ENCODE measurements around the gene B3GAT1.

DNA sequence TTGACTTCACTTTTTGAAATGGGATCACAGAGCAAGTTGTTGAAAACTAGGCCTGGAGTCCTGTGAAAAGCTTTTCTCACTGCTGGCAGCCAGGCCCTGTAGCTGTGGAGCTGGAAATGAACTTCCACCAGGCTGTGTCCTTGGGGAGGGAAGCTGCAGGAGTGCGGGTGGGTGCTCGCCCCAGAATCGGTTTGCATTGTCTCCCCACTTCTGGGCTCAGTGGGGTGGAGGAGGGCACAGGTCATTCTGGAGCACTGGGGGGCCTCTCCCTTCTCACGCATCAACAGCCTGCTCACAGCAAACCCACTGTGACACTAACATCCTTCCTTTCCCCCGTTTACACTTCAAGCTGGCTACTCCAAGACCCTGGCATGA, 65.1 kb downstream of the B3GAT1 start:
- TF ChIP-seq POLR2AphosphoS5 (IDR thresholded peaks at IDR 0.05; ENCODE audit: low read depth, low read length) (no peak), SMC3 (IDR thresholded peaks at IDR 0.05; ENCODE audit: low read depth, low read length) (no peak), FOXM1 (IDR thresholded peaks at IDR 0.05; ENCODE audit: low read depth) (no peak), EP300 (IDR thresholded peaks at IDR 0.05; ENCODE audit: borderline replicate concordance in 1 of 2, low read depth in 1 of 2, low read length in 1 of 2) (no peak), CHD2 (IDR thresholded peaks at IDR 0.05; ENCODE audit: low read length, partially characterized antibody) (no peak)
- TF ChIP-seq, protein P1, sequence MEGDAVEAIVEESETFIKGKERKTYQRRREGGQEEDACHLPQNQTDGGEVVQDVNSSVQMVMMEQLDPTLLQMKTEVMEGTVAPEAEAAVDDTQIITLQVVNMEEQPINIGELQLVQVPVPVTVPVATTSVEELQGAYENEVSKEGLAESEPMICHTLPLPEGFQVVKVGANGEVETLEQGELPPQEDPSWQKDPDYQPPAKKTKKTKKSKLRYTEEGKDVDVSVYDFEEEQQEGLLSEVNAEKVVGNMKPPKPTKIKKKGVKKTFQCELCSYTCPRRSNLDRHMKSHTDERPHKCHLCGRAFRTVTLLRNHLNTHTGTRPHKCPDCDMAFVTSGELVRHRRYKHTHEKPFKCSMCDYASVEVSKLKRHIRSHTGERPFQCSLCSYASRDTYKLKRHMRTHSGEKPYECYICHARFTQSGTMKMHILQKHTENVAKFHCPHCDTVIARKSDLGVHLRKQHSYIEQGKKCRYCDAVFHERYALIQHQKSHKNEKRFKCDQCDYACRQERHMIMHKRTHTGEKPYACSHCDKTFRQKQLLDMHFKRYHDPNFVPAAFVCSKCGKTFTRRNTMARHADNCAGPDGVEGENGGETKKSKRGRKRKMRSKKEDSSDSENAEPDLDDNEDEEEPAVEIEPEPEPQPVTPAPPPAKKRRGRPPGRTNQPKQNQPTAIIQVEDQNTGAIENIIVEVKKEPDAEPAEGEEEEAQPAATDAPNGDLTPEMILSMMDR (IDR thresholded peaks at IDR 0.05) = no peak

All from SK-N-SH (cell line).